Measurements from ENCODE around the gene SSBP4. TPM values are rescaled to one million over a fixed set of nuclear protein-coding genes. Genes with fewer than 3 reads are reported as not detected.

SSBP4 gene
- total and polyA plus RNA-seq, 9 of the 15 experiments (the other 6 are each of a cell fraction or from before 2014, with no cell fraction given), result 1.1 to 189 (median 39.0) TPM

- Histone ChIP-seq H2AFZ (ENCODE audit: low read depth, low read length) (peak overlapping the region; percentile 90), H3K27me3 (ENCODE audit: control insufficient read depth in 2 of 2, insufficient read depth in 2 of 2, low read length in 2 of 2) (no peaks in the 10 kb centered on the region), H3K4me1 (replicated peaks in 1 of 2; ENCODE audit: control insufficient read depth in 2 of 2, insufficient read depth in 2 of 2, low read length in 2 of 2) (peaks cover 3 to 25% of the 10 kb centered on the region in 2 experiments; a peak in 3 of 5 replicates), H3K9ac (ENCODE audit: insufficient read depth in 1 of 2, low read depth in 2 of 2, low read length in 2 of 2) (peak overlapping the region in 1 of 2 experiments; percentile 89; a peak in 2 of 4 replicates), H3K36me3 (ENCODE audit: control insufficient read depth, insufficient read depth, low read length) (no peaks in the 10 kb centered on the region), H3K27ac (ENCODE audit: extremely low read depth, low read depth, low read length) (peak overlapping the region; percentile 39; the same call in 1 of the 3 replicates), H4K20me1 (replicated peaks; ENCODE audit: control insufficient read depth, insufficient read depth, low read length) (no peaks in the 10 kb centered on the region), H3K4me2 (ENCODE audit: insufficient read depth, low read length) (0 out of 2 replicates have a peak overlapping the region, but pooled peaks have one; percentile 9), H3K4me3 (no peak overlapping the region), H3K9me1 (ENCODE audit: control insufficient read depth, insufficient read depth, low read length) (no peaks in the 10 kb centered on the region), H3K79me2 (ENCODE audit: control insufficient read depth, insufficient read depth, low read length) (no peaks in the 10 kb centered on the region), H3K9me3 (replicated peaks; ENCODE audit: control insufficient read depth, insufficient read depth, low read depth, low read length) (no peaks in the 10 kb centered on the region)
- WGBS (ENCODE audit: insufficient coverage, low coverage, missing lambda C conversion rate), result 27% methylated on average over 10 of the region's 10 CpGs
- ChIA-PET CTCF (ENCODE audit: low intra/inter-chr PET ratio) (interaction anchor here (4.1 kb wide), 1 partner anchor 59 kb away, joined by 34 read pairs; no protein-coding TSS in a partner anchor), POLR2A (no interaction called here)
- FAIRE-seq (peak; percentile 81), DNase-seq (ENCODE audit: extremely low read depth in 1 of 4, low spot score in 3 of 4) (peak; percentile 63 to 81 (median 72)), ATAC-seq (peak; percentile 86)
- intact Hi-C loops (cut with micrococcal nuclease), result loop anchor here (2.0 kb wide), 1 partner anchor 67 kb away; the partner anchor contains the start of gene PGPEP1
- BruUV-seq (replicated peaks), result no TSS peak
- in situ Hi-C loops (cut with MboI), result loop anchor here (5.0 kb wide), 2 partner anchors 66 to 136 kb away; partner anchors contain the start of genes IQCN and PGPEP1
- peak; percentile 23; the same call in 1 of the 2 replicates for TF ChIP-seq CREB1 (IDR thresholded peaks at IDR 0.05)
- TF ChIP-seq CREB1 (CRISPR knock-in tag; IDR thresholded peaks at IDR 0.05), result no peak
- TF ChIP-seq ARID4B (CRISPR knock-in tag; IDR thresholded peaks at IDR 0.05), result 0 out of 2 replicates have a peak, but pooled peaks have one; percentile 41
- no peak for TF ChIP-seq ZNF134 (CRISPR knock-in tag; conservative IDR thresholded peaks at IDR 0.05)
- TF ChIP-seq NEUROD1 (IDR thresholded peaks at IDR 0.05; ENCODE audit: borderline replicate concordance, low read depth, low read length, partially characterized antibody), result no peak
- TF ChIP-seq BCL6 (CRISPR knock-in tag; IDR thresholded peaks at IDR 0.05), result no peak
- TF ChIP-seq FOXP1 (CRISPR knock-in tag; IDR thresholded peaks at IDR 0.05), result 0 out of 2 replicates have a peak, but pooled peaks have one; percentile 27
- TF ChIP-seq ZNF232 (CRISPR knock-in tag; IDR thresholded peaks at IDR 0.05), result no peak
- no peak for TF ChIP-seq BACH1 (tag; IDR thresholded peaks at IDR 0.05)
- TF ChIP-seq E2F5 (CRISPR knock-in tag; IDR thresholded peaks at IDR 0.05), result 0 out of 2 replicates have a peak, but pooled peaks have one; percentile 54
- no peak for TF ChIP-seq ATF1 (CRISPR knock-in tag; IDR thresholded peaks at IDR 0.05)
- TF ChIP-seq ATF1 (tag; IDR thresholded peaks at IDR 0.05), result peak; percentile 60; the same call in 1 of the 2 replicates
- TF ChIP-seq SMAD3 (CRISPR knock-in tag; conservative IDR thresholded peaks at IDR 0.05), result no peak
- peak; percentile 55; the same call in 1 of the 2 replicates for TF ChIP-seq NR2C2 (CRISPR knock-in tag; IDR thresholded peaks at IDR 0.05)
- peak; percentile 45; the same call in 1 of the 2 replicates for TF ChIP-seq NR2C2 (tag; IDR thresholded peaks at IDR 0.05)
- 0 out of 2 replicates have a peak, but pooled peaks have one; percentile 29 for TF ChIP-seq ZNF511 (CRISPR knock-in tag; IDR thresholded peaks at IDR 0.05)
- TF ChIP-seq JUND (IDR thresholded peaks at IDR 0.05; ENCODE audit: borderline replicate concordance, low read depth, low read length), result peak; percentile 24; the same call in 1 of the 2 replicates
- TF ChIP-seq JUND (tag; IDR thresholded peaks at IDR 0.05; ENCODE audit: borderline replicate concordance, low read depth, low read length), result no peak; the same call in 2 of the 3 replicates
- TF ChIP-seq EHMT2 (IDR thresholded peaks at IDR 0.05), result no peak
These were observed 11.1 kb upstream of the SSBP4 start for GRCh38 chr19:18408053-18408476.

Measured in K562 (cell line).